RWPE2 (cell line): ENCODE data around the gene NSUN2.
"Not testable (repeated sequence)": the region's sequence is repeated elsewhere in the genome, so short reads cannot be mapped to it uniquely, and the experiment has no call there.

Experiments
- ATAC-seq: fragments of 200-7000 bp; cut with Tn5 transposase; 3 replicates; pipeline ENCODE4 v1.9.1; 2021; ENCODE audit warnings: low read depth
- DNase-seq: peaks from one replicate; pipeline ENCODE4 v3.0.0-alpha.2; 2020; ENCODE audit warnings: low spot score
- H3K27ac ChIP-seq: fragments of 450-650 bp; 2 replicates; pipeline ENCODE4 v1.5.1; 2017; ENCODE audit warnings: mild to moderate bottlenecking; ENCODE audit not compliant: poor library complexity, severe bottlenecking
- H3K27me3 ChIP-seq: fragments of 250-450 bp; sonication (Bioruptor Pico); 2 replicates; pipeline ENCODE4 v1.5.1; 2021; ENCODE audit warnings: mild to moderate bottlenecking, moderate library complexity; ENCODE audit not compliant: insufficient read depth, poor library complexity, severe bottlenecking
- H3K36me3 ChIP-seq: fragments of 250-450 bp; sonication (Bioruptor Pico); 2 replicates; pipeline ENCODE4 v1.5.1; 2020; ENCODE audit warnings: low read depth, mild to moderate bottlenecking, moderate library complexity
- H3K4me1 ChIP-seq: fragments of 250-450 bp; sonication (Bioruptor Pico); 2 replicates; pipeline ENCODE4 v1.5.1; 2021; ENCODE audit warnings: mild to moderate bottlenecking, moderate library complexity; ENCODE audit not compliant: insufficient read depth, poor library complexity, severe bottlenecking
- H3K4me3 ChIP-seq: fragments of 250-450 bp; sonication (Bioruptor Pico); 2 replicates; pipeline ENCODE4 v1.5.1; 2021; ENCODE audit warnings: mild to moderate bottlenecking, moderate library complexity; ENCODE audit not compliant: severe bottlenecking
- H3K9me3 ChIP-seq: fragments of 250-450 bp; sonication (Bioruptor Pico); 2 replicates; pipeline ENCODE4 v1.5.1; 2021; ENCODE audit warnings: mild to moderate bottlenecking, moderate library complexity; ENCODE audit not compliant: severe bottlenecking
- TF ChIP-seq, protein P1 (sequence below): fragments of 450-650 bp; IDR thresholded peaks from one replicate; pipeline ENCODE4 v1.5.1; 2017; ENCODE audit warnings: mild to moderate bottlenecking, moderate library complexity; ENCODE audit not compliant: poor library complexity, severe bottlenecking

The NSUN2 gene

DNA sequence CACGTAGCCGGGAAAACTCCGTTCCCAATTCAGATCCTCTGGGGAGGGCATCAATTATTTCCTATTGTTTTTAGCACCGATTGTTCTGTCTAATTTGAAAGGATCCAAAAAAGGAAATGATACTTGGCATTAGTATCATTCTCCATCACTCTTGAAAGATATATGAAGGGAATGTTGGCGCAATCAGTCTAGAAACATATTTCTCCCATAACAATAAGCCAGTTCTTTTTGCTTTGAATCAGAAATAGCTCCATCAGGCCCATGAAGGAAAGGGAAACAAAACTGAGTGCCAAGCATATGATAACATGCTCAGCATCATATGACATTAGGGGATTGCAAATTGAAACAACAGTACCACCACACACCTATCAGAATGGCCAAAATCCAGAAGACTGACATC lies 40.2 kb upstream of the NSUN2 start:
- DNase-seq, result no peak
- ATAC-seq, result no peak
- Histone ChIP-seq H3K4me3 (no peak overlapping the region), H3K9me3 (no peaks in the 10 kb centered on the region), H3K27me3 (no peaks in the 10 kb centered on the region), H3K36me3 (no peaks in the 10 kb centered on the region; the same call in 1 of the 2 replicates), H3K27ac (no peak overlapping the region), H3K4me1 (no peaks in the 10 kb centered on the region)
- TF ChIP-seq, protein P1, sequence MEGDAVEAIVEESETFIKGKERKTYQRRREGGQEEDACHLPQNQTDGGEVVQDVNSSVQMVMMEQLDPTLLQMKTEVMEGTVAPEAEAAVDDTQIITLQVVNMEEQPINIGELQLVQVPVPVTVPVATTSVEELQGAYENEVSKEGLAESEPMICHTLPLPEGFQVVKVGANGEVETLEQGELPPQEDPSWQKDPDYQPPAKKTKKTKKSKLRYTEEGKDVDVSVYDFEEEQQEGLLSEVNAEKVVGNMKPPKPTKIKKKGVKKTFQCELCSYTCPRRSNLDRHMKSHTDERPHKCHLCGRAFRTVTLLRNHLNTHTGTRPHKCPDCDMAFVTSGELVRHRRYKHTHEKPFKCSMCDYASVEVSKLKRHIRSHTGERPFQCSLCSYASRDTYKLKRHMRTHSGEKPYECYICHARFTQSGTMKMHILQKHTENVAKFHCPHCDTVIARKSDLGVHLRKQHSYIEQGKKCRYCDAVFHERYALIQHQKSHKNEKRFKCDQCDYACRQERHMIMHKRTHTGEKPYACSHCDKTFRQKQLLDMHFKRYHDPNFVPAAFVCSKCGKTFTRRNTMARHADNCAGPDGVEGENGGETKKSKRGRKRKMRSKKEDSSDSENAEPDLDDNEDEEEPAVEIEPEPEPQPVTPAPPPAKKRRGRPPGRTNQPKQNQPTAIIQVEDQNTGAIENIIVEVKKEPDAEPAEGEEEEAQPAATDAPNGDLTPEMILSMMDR, result no peak

- not testable (repeated sequence) for H3K27me3 ChIP-seq, H3K36me3 ChIP-seq, H3K9me3 ChIP-seq, H3K4me1 ChIP-seq, DNase-seq, H3K4me3 ChIP-seq, H3K27ac ChIP-seq
- ATAC-seq, result peak; percentile 29; the same call in 1 of the 3 replicates
Measured at GRCh38 chr5:6668717-6669116, 35.9 kb upstream of the NSUN2 start.

GRCh38 chr5:6667648-6668047 lies 34.8 kb upstream of the NSUN2 start:
- Histone ChIP-seq H3K4me1 (no peaks in the 10 kb centered on the region), H3K27me3 (no peaks in the 10 kb centered on the region), H3K36me3 (peaks cover 6% of the 10 kb centered on the region), H3K9me3 (no peaks in the 10 kb centered on the region), H3K4me3 (no peak overlapping the region), H3K27ac (no peak overlapping the region)
- TF ChIP-seq, protein P1, result no peak
- DNase-seq (no peak), ATAC-seq (no peak)

DNA sequence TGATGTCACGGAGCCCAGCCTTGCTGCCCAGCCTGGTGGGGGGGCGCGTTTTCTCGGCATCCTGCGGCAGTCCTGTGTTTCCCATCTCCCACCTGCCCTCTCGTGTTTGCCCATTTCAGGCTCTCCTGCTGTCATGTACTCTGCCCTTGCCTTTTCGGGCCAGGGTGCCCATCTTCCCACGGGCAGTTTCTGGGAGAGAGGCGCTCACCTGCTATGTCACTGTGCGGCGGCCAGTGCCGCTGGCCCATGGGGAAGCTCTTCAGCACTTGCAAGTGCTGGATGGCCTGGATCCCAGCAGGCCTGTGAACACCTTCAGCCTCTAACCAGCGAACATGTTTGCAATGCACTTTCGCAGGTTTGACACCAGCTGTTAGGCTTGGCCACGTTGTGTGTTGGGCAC lies 33.9 kb upstream of the NSUN2 start:
- H3K4me1 ChIP-seq, result no peaks in the 10 kb centered on the region
- DNase-seq (no peak), ATAC-seq (no peak)
- TF ChIP-seq, protein P1, result no peak
- H3K27me3 ChIP-seq, result no peaks in the 10 kb centered on the region
- no peak overlapping the region for H3K27ac ChIP-seq
- H3K36me3 ChIP-seq, result peaks cover 6% of the 10 kb centered on the region
- H3K9me3 ChIP-seq, result no peaks in the 10 kb centered on the region
- H3K4me3 ChIP-seq, result no peak overlapping the region

DNA sequence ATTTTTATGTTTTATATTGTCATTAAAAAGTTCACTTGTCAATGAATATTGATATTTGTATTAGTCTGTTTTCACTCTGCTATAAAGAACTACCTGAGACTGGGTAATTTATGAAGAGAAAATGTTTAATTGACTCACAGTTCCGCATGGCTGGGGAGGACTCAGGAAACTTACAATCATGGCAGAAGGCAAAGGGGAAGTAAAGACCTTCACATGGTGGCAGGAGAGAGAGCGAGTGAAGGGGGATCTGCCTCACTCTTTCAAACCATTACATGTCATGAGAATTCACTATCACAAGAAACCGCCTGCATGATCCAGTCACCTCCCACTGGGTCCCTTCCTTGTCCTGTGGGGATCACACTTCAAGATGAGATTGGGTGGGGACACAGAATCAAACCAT lies 27.8 kb upstream of the NSUN2 start:
- Histone ChIP-seq H3K4me1 (no peaks in the 10 kb centered on the region), H3K4me3 (no peak overlapping the region), H3K9me3 (no peaks in the 10 kb centered on the region), H3K27me3 (no peaks in the 10 kb centered on the region), H3K36me3 (peaks cover 26% of the 10 kb centered on the region), H3K27ac (no peak overlapping the region)
- TF ChIP-seq, protein P1, result no peak
- DNase-seq, result no peak
- no peak for ATAC-seq
